Iris pigment epithelial cell (primary cell): Measurements from ENCODE around the gene STEAP3.

Source experiments
- DNase-seq: peaks from one replicate; pipeline ENCODE4 v3.0.0-alpha.2; 2011; ENCODE audit warnings: low read depth

STEAP3 gene

DNA sequence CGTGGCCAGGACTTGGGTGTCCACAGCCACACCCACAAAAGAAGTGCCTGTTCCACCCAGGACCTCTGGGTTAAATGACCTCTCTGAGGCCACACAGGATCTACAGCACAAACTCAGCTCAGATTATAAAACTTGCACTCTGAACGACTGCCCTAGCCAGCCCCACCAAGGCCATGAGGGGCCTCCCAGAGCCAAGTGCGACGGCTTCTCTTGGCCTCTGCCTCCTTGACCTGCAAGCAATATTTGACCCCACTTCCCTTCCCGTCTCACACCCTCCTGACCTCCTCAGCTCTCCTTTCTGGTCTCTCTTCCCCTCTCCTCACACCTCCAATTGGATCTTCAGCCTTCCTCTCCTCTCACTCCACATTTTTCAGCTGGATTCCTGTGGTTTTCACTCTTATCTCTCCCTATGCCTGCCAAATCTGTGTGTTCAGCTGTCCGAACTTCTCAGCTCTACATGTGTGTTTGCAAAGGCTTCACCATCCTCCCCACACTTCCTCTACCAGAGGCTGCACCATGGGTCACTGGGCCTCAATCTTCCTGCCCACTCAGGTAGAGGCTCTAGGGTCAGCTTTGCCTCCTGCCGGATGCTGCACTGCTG lies 25.3 kb upstream of the STEAP3 start:
- DNase-seq, result peak; percentile 61

DNA sequence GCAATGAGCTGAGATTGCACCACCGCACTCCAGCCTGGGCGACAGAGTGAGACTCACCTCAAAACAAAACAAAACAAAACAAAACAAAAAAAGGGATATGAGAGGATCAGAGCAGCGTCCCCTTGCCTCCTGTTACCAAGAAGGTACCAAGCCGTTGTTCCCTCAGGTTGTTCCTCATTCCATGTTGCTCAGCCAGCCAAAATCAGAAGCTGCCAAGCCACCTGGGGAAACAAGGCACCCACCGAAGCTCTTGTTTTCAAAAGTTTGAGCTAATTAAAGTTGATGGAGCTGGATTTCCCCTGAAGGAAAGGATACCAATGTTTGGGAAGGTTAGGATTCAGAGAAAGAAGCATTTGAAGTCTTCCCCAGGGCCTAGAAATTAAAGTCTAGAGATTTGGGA lies 21.8 kb upstream of the STEAP3 start:
- no peak for DNase-seq

DNA sequence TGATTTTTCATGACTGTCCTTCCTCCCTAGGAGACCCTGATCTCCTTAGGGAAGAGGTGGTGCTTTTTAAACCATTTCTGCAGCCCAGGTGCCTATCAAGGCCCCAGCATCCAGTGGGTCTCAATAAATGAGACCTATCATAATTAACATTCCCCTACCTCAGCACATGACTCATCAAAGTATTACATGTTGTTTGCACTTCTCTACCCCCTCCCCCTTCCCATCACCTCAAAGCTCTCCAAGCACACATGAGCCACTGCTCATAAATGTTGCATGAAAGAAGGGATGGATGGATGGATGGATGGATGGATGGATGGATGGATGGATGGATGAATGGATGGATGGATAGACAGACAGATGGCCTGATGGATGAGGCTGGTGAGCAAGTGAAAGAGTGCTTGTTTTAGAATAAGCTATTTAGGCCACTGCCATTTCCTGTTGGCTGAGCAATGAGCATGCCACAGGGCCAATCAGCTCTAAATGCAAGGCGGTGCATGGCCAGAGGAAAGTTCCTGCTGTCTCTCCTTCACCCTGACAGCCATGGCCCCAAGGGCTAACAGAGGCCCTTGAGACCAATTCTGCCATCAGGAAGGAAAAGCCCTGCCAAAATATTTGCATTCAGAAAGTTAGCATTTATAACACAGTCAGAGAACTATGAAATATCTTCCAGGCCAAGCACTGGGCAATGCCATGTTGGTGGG lies 20.9 kb upstream of the STEAP3 start:
- no peak for DNase-seq

DNA sequence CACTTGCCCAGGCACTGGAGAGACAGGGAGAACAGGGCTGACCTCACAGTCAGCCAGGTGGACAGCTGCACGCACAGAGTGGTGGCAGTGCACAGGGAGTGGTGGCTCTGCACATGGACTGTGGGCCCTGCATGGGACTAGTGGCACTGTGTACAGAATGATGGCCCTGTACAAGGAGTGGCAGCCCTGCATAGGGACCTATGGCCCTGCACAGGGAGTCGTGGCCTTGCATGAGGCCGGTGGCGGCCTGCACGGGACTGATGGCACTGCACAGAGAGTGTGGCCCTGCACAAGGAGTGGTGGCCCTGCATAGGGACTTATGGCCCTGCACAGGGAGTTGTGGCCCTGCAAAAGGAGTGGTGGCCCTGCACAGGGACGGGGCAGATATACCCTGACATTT lies 19.1 kb upstream of the STEAP3 start:
- no peak for DNase-seq

DNA sequence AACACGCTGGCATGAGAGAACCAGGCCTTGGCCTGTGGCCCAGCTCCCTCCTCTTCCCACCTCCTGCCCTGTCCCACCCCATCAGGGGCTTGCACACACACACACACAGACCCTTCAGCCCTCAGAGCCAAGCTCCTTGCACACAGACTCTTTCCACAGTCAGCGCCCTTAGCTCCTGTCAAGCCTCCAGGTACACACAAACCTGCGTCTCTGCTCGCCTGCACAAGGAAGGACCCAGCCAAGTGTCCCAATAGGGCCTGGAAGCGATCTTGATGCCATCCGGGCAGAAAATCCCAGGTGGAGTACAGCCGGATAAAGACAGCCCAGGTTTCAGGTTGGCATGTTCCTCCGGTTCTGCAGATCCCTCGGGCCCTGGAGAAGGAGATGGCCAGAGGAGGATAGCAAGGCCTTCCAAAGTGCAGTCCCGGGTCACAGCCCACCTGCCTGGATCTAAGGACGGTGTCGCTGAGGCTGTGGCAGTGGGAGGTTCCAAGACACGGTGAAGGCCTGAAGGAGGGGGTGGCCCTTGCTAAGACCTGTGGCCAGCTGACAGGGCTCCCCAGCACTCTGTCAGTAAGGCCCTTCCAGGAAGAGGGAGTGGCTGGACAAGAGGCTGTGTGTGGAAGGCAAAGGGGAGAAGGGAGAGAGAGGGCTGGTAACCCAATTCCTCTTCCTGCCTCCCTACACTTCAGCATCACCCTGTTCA lies 18.5 kb upstream of the STEAP3 start:
- DNase-seq, result no peak

DNA sequence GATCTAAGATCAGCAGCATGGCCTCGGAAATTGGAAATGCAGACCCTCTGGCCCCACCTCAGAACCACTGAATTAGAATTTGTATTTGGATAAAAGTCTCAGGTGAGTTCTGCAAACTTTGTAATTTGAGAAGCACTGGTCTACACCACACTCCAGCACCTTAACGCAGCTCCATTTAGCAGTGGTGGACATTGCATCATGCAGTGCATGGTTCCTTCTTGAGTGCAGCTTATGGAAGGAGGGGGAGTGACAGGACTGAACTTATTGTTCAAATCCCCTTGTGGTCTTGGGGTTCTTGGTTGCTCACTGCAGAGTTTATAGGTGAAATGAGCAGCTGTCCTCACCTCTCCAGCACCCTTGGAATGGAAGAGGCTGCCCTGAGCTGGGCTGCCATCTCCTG lies 17.4 kb upstream of the STEAP3 start:
- DNase-seq, result no peak

DNA sequence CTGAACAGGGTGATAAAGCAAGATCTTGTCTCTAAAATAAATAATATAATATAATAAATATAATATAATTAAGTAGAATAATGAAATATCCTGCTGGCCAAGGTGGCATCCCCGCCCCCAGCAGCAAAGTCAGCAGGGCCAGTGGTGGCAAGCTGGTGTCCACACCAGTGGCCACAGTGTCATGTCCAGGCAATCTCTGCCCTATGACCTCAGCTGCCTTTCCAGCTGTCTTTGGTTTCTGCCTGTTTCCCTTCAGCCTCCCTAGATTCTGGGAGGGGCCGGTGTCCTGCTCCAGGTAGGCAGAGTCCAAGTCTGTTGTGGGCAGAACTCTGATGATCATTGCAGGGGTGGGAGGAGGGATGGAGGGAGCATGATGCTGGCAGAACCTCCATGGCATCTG lies 16.2 kb upstream of the STEAP3 start:
- DNase-seq, result no peak

DNA sequence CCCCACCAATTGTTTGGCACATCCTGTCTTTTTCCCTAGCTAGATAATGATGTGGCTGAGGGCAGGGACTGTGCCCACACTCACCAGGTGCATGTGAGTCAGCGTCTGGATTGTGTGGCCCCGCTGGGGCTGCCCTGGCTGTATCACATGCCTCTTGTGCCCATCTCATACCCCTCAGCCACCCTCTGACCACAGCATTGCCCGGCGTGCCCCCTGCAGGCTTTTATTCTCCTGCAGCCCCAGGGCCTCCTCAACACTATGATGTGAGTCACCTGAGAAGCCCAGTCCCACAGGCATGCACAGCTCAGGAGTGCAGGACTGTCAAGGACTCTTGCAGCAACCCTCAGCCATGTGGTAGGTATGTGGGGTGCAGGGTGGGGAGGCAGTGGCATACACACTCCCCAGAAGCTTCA lies 14.8 kb upstream of the STEAP3 start:
- no peak for DNase-seq

DNA sequence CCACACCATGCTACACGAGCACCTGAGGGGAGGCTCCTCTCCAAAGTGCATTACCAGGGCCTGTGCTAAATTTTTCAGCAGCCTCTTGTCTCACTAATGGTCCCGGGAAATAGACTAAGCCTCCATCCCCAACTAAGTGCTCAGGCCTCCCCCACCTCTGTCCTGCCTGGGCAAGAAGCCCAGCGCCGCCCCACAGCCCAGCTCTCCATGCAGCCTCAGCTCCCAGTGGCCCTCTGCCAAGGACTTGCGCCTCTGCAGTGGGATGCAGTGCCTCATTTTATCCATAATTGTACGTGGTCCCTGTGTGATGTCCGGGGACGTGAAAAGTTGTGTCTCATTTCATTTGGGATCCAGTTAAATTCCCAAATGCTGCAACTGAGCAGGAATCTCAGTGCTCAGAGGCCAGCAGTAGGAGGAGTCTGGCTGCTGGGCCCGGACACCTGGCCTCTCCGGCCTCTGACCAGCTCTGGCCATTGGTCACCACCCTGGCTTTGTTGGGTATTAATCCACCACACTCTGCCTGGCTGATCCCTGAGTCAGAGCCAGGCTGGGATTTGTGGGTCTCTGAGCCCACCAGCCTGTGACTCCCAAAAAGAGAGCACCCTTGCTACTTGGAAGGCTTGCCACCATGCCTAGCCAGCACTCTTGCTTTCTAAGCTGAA lies 11.4 kb upstream of the STEAP3 start:
- DNase-seq, result no peak

DNA sequence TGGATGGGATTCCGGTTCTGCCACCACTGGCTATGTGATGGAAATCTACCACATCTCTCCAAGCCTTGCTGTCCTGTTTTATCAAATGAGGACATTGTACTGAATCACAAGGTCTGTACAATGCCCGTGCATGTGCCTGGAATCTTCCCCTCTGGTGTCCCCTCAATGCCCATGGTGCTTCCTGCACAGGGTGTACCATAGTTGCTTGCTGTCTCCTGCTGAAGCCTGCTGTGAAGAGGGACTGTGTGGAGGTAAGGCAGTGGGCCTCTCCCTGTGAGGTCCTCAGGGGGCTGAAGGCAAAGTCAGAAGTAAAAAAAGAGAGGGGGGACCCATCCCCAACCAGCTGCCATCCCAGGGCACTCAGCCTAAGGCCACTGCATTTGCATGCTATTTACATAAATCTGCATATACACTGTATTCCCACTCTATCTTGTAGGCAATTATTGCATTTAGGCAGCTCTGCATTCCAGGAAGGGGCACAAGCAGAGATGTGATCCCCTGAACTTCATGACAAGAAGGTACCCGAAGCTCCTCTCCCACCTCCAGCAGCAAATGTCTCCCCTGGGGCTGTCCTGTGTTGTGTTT lies 9.1 kb upstream of the STEAP3 start:
- no peak for DNase-seq

DNA sequence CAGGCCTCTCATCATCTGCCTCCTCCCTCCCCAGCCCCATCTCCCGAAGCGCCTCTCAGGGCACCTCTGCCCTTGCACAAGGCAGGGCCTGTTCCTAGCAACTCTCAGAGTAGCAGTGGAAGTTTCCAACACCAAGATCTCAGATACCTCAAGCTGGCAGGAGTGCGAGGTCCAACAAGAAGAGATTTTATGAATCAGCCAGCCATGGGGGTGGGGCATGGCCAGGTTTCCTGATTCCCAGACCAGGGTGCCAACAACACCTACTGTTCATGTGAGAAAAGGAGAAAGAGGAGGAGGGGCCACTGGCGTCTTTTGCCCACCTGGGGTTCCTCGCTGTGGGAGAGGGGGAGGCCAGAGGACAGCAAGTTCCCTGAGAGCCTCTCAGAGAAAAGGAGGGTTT lies 6.6 kb upstream of the STEAP3 start:
- no peak for DNase-seq

DNA sequence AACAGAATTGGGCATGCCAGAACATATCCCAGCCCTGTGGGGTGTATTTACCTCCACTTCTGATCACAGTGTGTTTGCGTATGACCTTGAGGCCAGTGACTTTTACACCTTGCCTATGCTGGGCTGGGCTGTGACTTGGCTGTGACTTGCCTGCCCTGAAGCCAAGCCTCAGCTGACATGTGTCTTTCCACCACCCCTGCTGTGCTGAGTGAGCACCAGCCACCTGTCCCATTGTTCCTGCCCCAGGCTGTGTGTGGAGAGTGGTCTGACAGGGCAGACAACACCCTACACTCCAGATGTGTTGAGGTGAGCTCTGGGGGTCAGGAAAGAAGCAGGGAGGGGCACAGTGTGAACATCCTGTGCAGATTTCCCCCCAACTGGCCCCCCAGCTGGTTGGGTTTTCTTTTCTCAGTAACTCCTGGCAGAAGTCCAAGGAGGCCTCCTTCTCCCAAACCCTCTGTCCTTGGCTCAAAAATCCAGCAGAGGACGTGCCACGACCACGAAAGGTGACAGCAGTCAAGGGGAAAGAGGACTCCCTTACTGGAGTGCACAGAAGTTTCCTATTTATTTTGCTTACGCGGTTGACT lies 5.1 kb upstream of the STEAP3 start:
- DNase-seq, result peak; percentile 65

DNA sequence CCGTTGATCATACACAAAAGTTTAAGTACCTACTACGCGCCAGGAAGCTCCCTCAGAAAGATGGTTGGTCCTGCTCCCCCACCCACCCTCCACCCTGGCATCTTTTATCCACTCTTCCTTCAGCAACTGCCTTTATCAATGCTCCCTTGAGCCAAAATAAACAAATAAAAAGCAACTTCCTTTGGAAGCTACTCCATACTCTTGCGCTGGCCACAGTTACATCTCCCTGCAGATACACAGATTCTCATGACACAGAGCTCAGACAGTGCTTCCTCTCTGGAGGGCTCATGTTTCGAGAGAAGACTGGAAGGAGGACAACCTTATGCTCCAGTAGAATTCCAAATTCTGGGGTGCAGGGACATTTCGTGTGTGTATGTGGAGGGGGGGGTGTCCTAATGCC lies 3.8 kb upstream of the STEAP3 start:
- no peak for DNase-seq

DNA sequence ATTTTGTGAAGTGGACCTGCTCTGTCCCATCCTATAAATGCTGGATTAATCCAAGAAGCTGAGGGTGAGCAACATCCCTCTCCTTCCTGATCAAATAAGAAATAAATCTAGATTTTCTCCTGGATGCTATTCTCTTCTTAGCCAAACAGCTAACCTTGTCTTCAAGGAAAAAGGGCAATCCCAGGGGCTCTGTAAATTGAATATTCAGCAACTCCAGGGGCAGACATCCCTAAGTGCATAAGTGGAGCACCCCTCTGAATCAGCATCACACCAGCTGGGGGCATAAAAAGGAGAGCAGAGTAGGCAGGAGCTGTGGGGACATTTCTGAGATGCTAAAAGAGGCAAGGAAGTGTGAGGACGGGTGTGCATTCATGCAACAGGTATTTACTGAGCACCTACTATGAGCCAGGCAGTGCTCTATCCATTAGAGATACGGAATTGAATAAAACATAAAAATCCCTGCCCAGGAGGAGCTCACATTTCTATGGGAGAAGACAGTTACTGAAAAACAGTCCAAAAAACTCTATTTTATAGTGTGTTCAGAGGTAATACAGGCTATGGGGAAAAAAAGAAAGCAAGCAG lies 2.8 kb upstream of the STEAP3 start:
- no peak for DNase-seq

DNA sequence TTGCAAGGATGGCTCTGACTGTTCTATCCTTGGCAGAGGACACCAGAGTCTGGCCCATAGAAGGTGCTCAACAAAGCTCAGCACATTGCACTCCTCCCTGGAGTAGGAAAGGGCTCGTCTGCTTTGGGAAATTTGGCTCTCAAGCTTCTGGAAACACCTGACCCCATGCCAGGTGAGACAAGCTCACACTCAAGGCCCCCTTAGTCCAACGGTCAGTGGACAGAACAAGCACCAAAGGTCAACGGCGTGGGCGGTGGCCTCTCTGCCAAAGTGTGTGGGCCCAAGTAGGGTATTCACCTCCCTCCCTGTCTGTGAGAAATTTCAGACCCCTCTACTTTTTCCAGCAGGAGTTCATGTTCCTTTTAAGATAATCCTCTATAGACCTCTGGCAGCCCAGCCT lies 2.0 kb upstream of the STEAP3 start:
- no peak for DNase-seq

DNA sequence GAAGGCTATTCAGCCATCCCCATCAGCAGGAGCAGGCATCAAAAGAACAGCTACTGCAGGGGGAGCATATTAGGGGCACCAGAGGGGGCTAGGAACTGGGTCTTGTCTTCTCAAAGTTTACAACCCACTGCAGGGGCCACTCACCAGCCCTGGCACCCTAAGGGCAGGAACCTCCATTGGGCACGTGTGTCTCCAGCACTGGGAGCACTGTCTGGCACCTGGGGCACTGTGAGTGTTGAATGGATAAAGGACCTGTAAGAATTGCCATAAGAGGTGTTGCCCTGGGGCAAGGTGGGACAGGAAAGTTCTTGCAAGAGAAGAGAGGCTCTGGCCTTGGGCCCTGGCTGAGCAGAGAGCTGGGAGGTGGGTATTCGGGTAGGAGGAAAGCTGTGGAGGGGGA lies 1.4 kb upstream of the STEAP3 start:
- DNase-seq, result no peak

DNA sequence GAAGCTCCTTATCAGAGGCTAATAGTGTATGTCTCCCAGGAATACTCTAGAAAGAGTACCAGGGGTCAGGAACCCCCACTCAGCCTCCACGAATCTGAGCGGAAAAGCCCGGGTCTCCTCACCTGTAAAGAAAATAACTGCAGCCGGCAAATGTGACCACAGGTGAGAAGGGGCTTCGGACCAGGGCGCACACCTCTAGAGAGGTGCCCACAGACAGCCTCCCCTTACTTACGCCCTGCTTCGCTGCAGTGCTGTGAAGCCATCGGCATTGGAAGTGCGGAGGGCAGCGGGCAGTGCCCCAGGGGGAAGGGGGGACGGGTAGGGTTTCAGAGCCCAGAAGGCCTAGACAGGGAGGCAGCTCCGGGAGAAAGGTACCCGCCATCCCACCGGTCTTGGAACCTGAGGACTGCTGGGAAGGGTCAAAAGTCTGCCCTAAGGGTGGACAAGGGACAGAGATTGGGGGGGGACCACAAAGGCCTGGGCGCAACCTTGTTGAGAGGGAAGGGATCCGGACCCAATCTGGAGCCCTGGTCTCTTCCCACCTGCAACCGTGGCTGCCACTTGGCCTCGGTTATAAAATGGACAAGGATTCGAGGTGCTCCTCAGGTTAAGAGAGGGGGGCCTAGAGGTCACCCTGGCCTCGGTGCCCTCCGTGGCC lies 642 bp upstream of the STEAP3 start:
- DNase-seq, result no peak

DNA sequence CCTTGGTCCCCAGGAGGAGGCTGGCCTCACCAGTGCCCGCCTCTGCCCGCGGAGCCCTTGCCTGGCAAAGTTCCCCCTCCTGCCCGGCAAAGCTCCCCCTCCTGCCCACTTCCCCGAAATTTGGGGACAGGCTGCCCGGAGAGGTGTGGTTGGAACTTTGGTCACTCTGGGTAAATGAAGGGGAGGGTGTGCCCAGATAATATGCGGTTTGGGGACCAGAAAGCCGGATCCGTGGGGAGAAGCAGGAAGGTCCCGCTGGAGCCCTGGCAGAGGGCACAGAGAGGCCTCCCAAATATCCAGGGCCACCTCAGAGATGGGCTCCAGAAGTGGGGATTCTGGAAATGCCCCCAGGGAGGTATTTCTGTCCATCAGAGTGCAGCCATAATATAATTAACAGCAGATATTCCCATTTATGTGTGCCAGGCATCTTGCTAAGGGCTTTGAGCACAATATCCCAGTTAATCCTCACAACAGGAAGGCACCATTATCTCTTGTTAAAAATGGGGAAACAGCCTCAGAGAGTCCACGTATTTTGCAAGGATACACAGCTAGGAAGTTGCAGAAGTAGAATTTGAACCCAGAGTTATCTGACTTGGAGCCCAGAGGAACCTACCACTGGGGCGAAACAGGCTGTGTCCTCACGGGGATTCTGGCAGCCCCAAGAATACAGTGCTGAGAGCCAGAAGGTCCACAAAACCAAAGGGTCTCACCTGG lies 914 bp downstream of the STEAP3 start:
- DNase-seq, result no peak

DNA sequence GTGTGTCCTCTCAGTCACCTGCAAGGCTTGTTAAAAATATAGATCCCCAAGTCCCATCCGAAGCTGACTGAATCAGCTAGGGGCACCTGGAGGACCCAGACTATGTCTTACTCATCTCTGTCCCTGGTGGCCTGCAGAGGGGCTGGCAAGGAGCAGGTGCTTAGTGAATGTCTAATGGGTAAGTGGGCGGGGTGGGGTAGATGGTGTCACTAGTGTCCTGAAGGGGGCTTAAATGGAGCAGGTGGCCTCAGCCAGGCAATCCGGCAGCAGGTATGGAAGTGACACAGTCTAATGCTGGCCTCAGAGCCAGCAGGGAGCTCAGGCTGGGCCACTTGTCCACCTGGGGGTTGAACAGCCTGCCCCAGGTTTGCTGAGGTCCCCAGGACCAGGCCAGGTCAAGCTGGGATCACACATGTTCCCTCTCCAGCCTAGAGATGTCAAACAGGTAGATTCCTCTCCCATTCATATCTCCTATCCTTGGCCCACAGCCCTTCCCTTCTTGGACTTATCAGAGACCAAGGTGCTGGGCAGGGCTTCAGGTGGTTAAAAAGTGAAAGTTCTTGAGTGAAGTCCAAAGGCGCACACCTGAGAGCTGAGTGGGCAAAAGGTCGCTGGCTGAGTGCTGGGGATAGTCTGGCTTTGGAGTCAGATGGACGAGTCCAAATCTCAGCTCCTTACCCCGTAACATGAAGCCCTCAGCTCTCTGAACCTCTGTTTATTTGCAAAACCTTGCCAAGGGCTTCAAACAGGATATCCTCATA lies 1.7 kb downstream of the STEAP3 start:
- DNase-seq, result no peak

DNA sequence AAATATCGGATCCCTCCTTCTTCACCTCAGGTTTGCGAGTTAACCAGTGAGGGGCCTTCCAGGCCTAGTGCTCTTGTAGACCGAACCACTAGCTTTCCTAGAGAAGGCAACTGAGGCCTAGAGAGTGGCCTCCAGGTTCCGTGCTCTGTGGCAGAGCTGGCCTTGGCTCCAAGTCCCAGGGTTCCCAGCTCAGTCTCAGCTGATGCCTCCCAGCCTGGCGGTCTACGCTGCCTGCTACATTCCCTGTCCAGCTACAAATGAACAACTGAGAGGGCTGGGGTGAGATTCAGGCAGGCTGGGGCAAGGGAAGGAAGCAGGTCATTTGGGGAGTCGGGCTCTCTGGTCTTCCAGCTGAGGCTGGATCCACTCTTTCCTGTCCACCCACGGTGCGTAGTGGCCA lies 2.3 kb downstream of the STEAP3 start:
- no peak for DNase-seq
